GM12892 (cell line): ENCODE measurements around the gene PCNX2.

Source experiments
- DNase-seq: peaks from one replicate; pipeline ENCODE4 v3.0.0; 2011; ENCODE audit not compliant: insufficient read length
- FAIRE-seq: peaks from 2 replicates; lab custom pipeline; 2011; peaks lifted over from hg19 to GRCh38; lab: Jason Lieb, UNC
- POLR2A ChIP-seq: IDR thresholded peaks from 2 replicates; pipeline ENCODE4 v1.6.1; 2011; ENCODE audit warnings: low read depth, low read length, control low read depth
- POLR2AphosphoS5 ChIP-seq: IDR thresholded peaks from 2 replicates; pipeline ENCODE4 v1.6.1; 2011; ENCODE audit warnings: low read depth, low read length, control low read depth
- TAF1 ChIP-seq: IDR thresholded peaks from 2 replicates; pipeline ENCODE4 v1.6.1; 2011; ENCODE audit warnings: low read depth, mild to moderate bottlenecking, control low read depth, low read length, borderline replicate concordance

Gene PCNX2

DNA sequence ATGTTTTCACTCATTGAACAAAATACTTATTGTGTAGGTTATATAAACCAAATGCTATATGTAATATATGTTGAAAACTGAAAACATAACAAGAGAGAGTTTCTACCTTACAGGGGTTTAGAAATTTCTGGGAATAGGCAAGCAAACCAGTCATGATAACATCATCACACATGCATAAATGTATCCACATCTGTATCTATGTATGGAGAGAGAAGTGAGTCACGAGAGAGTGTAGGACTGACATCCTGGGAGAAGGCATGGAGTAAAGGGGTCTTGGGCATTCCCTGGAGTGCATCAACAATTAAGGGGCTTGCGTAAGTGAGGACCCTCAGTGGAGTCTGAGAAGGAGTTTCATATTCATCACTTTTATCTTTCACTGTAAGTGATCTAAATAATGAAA is 65.5 kb downstream of the PCNX2 start:
- DNase-seq (no peak), FAIRE-seq (no peak)
- TF ChIP-seq POLR2AphosphoS5 (no peak), TAF1 (no peak), POLR2A (no peak)

DNA sequence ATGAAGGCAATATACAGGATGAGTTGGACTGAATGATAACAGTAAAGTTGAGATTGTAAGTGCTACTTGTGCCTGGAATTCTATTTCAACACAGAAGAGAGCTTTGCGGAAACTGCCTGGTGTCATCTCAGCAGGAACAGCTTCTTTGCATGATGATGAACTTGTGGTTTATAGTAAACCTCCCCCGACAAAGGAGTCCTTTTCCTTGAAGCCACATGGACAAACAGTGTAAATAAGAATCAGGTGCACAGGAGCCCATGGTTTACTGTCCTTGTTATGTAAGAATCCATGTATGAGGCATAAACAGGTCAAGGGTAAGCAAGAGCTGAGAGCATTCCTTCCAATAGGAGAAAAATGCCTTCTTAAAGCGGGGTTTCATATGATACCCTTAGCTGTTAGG is 66.2 kb downstream of the PCNX2 start:
- no peak for TF ChIP-seq POLR2A
- no peak for TF ChIP-seq POLR2AphosphoS5
- TF ChIP-seq TAF1, result no peak
- FAIRE-seq, result no peak
- DNase-seq, result no peak

DNA sequence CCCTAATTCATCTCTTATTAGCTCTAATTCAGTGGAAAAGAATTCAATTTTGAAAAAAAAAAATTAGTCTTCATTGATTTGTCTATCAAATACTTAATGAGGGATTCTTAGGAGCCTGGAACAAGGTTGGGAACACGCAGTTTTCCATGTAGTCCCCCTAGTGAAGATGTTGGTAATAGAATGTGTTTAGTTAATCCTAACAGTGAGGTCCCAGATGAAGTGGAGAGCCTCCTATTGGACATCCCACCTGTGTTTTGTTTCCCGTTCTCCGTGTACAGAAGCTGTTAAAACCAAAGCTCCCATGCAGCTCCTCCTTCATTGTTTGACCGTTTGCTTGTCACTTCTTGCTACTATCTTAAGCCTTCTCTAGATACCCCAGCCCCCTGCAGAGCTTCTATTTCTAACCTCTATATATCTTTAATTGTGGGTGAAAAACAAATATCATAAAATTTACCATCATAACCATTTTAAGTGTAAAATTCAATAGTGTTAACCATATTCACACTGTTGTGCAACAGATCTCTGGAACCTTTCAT is 67.5 kb downstream of the PCNX2 start:
- no peak for FAIRE-seq
- DNase-seq, result no peak
- TF ChIP-seq POLR2A (no peak), POLR2AphosphoS5 (no peak), TAF1 (no peak)

DNA sequence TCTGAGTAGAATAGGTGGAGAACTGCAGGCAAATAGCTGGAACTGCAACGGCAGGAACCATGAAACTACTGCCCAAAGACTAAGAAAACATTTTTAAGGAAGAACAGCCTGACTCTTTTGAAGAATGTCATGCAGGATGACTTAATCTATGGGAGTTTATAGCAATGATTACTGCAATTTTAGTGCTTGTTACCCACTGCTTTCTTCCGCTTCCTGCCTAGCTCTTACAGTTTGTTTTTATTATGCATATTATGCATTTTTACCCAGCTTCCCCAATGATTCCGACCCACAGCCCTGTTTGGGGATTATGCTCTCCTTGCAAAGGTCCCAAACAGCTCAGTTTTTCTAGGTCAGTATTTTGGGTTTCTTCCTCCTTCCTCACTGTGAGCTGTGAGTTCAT is 71.2 kb downstream of the PCNX2 start:
- FAIRE-seq, result no peak
- no peak for DNase-seq
- no peak for TF ChIP-seq TAF1
- no peak for TF ChIP-seq POLR2AphosphoS5
- no peak for TF ChIP-seq POLR2A

DNA sequence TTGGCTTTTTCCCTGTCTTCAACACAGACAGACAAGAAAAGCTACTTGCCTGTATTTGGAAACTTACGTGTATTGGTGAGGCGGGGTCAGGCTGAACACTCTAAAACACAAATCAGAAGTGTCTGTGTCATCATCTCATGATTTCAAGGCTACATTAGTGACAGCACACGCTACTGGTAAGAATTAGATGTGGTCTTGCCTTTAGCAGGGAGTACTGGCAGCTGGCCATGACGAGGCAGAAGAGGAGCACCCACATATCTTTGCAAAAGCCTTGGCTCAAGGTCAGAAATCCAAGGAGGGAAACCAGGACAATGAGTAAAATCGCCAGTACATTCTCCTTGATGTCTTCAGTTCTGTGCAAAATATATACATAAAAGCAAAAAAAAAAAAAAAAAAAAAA is 77.7 kb downstream of the PCNX2 start:
- FAIRE-seq (no peak), DNase-seq (no peak)
- TF ChIP-seq TAF1 (no peak), POLR2A (no peak), POLR2AphosphoS5 (no peak)

DNA sequence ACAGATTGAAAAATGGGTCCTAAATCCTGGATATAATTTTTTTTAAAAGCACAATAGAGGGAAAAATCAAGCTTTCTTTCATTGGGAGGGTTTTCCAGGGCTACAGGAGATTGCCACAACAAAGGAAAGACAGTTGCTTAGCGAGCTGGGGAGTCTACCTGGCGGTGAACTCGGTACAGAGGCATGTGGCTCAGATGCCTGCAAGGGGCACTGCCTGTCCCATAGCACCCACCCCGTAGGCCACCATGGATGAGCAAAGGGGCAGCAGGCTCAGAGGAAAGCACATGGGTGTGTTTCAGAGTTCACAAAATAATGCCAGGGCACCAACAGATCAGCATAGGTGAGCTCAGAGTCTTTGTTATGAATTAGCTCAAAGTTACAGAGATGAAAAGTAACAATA is 79.5 kb downstream of the PCNX2 start:
- FAIRE-seq (no peak), DNase-seq (no peak)
- TF ChIP-seq TAF1 (no peak), POLR2AphosphoS5 (no peak), POLR2A (no peak)

DNA sequence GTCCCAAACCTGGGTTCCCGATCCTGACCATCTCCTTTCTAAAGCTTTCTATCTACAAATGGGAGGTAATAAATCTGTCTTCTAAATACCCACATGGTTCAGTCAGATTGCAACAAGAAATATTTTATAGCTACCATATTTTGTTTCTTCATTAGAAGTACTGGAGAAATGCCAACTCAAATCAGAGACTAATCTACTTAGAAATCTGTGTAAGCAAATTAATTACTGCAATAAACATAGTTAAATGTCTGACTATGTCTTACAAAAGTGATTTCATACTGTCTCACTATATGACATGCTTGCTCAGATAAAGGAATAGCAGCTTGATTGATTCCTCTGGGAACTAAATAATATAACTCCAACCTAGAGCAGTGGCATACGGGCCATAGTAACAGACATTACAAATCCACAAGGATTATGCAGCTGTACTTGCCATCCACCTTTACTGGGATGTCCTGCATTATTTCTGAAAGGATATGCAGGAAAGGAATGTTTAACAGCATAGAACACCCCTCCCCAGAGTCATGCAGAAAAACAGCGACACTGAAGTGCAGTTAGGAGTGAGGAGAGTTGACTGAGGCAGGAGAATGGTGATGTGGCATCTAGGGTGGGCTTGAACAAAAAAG is 80.3 kb downstream of the PCNX2 start:
- TF ChIP-seq POLR2AphosphoS5, result no peak
- no peak for TF ChIP-seq POLR2A
- no peak for TF ChIP-seq TAF1
- no peak for FAIRE-seq
- DNase-seq, result no peak

DNA sequence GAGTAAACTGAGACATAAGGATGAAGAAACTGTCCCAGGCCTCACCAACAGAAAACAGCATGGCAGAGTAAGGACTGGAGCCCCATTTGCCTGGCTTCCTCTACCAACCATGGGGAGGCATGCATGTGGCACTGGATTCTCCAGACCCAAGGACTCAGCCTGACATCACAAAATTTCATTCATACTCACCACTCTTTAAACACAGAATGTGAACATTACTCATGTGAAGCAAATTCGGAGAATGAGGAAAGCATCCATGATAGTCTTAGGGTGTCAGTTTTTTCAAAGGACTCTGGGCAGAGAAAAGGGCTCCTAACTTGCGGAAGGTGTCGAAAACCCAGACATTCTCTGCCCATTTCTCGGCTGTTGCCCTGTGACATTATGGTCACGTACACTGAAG is 83.9 kb downstream of the PCNX2 start:
- FAIRE-seq (no peak), DNase-seq (no peak)
- TF ChIP-seq TAF1 (no peak), POLR2A (no peak), POLR2AphosphoS5 (no peak)

DNA sequence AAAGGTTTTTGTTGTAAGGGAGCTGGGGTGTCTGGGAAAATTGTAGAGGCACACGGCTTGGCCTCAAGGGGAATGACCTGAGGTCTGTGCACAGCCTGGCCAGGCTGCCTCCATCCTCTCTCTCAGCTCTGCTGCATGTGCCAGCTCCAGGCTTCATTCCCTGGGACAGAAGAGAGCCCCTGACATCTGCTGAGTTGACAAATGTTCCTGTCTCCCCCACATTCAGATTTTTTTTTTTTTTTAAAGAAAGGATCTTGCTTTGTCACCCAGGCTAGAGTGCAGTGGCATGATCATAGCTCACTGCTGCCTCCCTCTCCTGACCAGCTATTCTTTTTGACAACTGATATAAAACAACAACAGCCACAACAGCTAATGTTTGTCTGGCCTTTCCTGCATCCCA is 84.4 kb downstream of the PCNX2 start:
- TF ChIP-seq POLR2A (no peak), TAF1 (no peak), POLR2AphosphoS5 (no peak)
- no peak for FAIRE-seq
- DNase-seq, result no peak

DNA sequence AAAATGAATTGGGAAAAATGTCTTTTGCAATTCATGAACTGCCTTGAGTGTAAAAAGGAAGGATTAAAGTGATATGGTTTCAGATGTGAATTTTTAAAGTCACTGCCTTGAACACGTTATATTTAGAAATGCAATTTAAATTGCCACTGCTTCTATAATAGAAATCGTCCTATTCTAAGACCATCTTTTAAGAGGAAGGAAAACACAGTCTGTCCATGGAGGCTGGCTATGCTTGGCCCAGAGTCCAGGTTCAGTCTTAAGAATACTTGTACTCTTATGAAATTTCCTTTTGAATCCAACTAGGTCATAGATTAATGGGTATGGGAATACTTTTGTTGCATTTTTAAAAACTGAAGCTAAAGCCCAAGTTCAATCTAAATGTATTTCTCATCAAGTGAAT is 86.0 kb downstream of the PCNX2 start:
- no peak for DNase-seq
- no peak for FAIRE-seq
- no peak for TF ChIP-seq POLR2A
- no peak for TF ChIP-seq POLR2AphosphoS5
- no peak for TF ChIP-seq TAF1

DNA sequence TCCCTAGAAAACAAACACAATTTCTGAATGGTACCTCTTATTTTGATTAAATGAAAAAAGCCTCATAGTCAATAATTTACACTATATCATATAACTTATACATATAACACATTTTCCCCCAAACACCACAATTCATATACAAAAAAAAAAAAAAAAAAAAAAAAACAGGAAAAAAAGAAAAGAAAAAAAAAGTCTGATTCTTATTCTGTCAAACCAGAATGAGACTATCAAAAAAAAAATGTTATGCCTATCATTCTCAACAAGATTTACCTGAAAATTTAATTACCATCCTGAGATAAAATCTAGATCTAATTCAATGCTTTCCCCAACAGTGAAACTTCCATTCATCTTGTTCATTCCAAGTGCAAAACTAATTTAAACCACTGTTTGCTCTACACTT is 86.8 kb downstream of the PCNX2 start:
- no peak for TF ChIP-seq TAF1
- no peak for TF ChIP-seq POLR2A
- TF ChIP-seq POLR2AphosphoS5, result no peak
- no peak for DNase-seq
- no peak for FAIRE-seq

DNA sequence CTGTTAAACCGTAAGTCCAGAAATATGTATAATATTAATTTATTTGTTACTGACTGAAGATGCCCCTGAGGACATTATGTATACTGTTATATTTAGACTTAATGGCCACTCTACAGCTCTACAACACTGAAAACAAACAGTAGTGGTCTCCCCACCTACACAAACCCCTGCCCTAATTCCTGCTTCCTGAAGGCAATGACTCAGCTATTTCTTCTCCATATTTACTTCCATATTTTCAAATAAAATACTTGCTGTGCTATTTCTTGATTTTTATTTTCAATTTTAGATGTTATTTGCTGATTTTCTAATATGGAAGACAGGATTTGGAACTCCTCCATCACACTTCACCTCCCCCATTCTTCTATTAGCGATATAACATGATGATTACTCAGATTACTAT is 97.6 kb downstream of the PCNX2 start:
- no peak for TF ChIP-seq TAF1
- no peak for TF ChIP-seq POLR2A
- TF ChIP-seq POLR2AphosphoS5, result no peak
- FAIRE-seq, result no peak
- no peak for DNase-seq

DNA sequence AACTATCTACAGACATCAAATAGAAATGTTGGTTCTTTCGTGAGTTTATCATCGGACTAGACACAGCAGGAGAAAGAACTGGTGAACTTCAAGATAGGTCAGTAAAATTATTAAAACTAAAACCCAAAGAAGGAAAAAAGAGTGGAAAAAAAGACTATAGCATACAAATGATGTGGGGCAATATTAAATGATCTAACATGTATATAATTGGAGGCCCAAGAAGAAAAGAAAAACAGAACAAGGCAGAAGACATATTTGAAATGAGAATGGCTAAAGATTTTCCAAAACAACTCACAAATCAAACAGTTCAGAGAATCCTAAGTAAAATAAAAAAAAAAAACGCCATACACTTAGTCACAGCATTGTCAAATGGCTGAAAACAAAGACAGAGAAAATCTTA is 101.8 kb downstream of the PCNX2 start:
- DNase-seq, result no peak
- no peak for FAIRE-seq
- TF ChIP-seq POLR2A, result no peak
- TF ChIP-seq TAF1, result no peak
- TF ChIP-seq POLR2AphosphoS5, result no peak
